GM18909 (cell line): Measurements from ENCODE around the gene PICK1.
"Not testable (repeated sequence)": the region's sequence is repeated elsewhere in the genome, so short reads cannot be mapped to it uniquely, and the experiment has no call there.

Source experiments
- ATAC-seq: cut with Tn5 transposase; IDR thresholded peaks from one replicate; pipeline ENCODE4 v1.9.1; 2021; ENCODE audit warnings: mild to moderate bottlenecking; ENCODE audit not compliant: unreplicated experiment, poor library complexity

The PICK1 gene

GRCh38 chr22:38030311-38031133, 26.7 kb upstream of the PICK1 start:
- ATAC-seq: no peak

GRCh38 chr22:38031491-38031890, 25.7 kb upstream of the PICK1 start:
- ATAC-seq: no peak

GRCh38 chr22:38032681-38033521, 24.3 kb upstream of the PICK1 start:
- no peak for ATAC-seq

GRCh38 chr22:38033522-38034277, 23.5 kb upstream of the PICK1 start:
- ATAC-seq: no peak

GRCh38 chr22:38034278-38034882, 22.8 kb upstream of the PICK1 start:
- ATAC-seq: no peak

GRCh38 chr22:38034884-38035529, 22.2 kb upstream of the PICK1 start:
- ATAC-seq: no peak

- no peak for ATAC-seq
These were observed 21.7 kb upstream of the PICK1 start for GRCh38 chr22:38035530-38035885.

GRCh38 chr22:38036392-38037062, 20.7 kb upstream of the PICK1 start:
- ATAC-seq: no peak

- not testable (repeated sequence) for ATAC-seq
These were observed 19.6 kb upstream of the PICK1 start for GRCh38 chr22:38037367-38038150.

- ATAC-seq: no peak
These were observed 18.8 kb upstream of the PICK1 start for GRCh38 chr22:38038426-38038825.

- no peak for ATAC-seq
These were observed 18.1 kb upstream of the PICK1 start for GRCh38 chr22:38038890-38039812.

- ATAC-seq: no peak
These were observed 16.0 kb upstream of the PICK1 start for GRCh38 chr22:38040953-38041759.

GRCh38 chr22:38041760-38042487, 15.3 kb upstream of the PICK1 start:
- ATAC-seq: no peak

- no peak for ATAC-seq
These were observed 14.8 kb upstream of the PICK1 start for GRCh38 chr22:38042488-38042790.

GRCh38 chr22:38043151-38044039, 13.8 kb upstream of the PICK1 start:
- no peak for ATAC-seq
